NCI-H1417 treated with DMSO at 0.1 percent for 48 hours (cell line): ENCODE data around the gene GNAL.

Experiments used
- DNase-seq: peaks from one replicate; lab custom pipeline; 2025; lab: John Stamatoyannopoulos, UW

The GNAL gene

DNA sequence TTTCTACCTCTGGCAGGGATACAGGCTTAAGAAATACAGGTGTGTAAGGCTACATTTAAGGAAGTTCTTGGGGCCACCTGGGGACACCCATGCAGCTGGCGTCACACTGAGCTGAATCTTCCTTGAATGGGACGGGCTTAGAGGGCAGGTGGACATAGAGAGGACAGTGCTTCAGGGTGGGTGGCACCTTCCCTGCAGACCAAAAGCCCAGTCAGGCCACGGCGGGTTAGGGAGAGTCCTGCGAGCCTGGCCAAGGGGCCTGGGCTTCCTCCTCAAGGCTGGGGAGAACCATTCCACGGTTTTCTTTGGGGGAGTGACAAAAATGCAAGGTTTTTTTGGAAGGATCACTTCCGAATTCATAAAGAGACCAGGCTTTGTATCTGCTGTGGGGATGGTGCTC is 73.4 kb downstream of the GNAL start:
- no peak for DNase-seq

DNA sequence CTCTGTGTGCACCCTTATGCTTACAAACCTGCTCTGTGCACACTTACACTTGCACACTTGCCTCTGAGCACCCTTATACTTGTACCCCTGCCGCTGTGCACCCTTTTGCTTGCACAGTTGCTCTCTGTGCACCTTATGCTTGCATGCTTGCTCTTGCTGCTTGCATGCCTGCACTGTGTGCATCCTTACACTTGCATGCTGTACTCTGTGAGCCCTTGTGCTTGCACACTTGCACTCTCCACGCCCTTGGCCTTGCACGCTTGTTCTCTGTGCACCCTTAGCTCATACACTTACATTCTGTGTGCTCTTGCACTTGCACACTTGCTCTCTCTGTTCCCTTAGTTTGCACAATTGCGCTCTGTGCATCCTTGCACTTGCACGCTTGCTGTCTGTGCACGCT is 78.3 kb downstream of the GNAL start:
- no peak for DNase-seq

DNA sequence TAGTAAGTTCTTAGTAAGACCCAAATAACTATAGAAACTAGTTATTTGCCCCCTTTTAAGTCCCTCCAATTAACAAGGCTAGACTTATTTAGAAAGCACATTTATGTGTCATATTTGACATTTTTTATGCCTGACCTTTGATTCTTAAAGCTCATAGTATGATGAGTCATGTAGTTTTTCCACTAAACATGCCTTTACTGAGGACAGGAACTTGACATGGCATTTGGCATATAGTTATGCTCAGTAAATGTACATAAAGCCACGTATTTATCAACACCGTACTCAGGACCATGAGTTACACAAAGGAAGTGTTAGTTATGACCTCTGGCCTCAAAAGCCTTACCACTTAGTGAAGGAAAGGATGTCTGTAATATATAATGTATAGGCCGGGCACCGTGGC is 78.9 kb downstream of the GNAL start:
- DNase-seq, result no peak

DNA sequence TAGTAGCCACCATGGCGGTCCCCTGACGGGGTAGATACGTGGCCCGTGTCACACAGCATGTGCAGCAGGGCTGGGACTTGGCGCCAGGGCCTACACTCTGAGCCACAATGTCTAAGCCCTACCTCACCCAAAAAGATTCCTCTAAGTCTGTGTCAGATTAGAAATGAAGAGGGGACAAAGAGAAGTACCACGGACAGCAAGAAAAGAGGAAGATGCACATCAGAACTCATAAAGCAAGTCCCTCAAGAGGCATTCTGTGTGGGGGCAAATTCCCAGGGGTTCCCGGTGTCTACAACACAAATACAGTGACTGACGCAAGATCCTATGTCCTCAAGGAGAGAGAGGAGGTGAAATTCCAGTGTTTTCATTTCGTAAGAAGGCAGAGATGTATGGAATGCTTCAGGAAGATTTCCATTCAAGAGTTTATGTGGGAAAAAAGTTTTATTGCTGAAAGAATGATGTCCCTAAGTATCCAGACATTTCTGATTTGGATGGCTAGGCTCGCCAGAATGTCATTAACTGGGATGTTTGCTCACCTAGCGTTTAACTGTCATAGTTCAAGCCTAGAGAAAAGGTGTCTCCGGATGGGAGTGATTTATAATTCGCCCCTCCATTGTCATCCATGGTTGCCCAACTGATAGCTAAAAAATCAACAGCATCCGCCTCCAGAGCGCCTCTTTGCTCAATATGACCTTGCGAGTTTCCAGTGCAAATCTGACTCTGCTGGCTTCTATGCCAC is 86.5 kb downstream of the GNAL start:
- no peak for DNase-seq

DNA sequence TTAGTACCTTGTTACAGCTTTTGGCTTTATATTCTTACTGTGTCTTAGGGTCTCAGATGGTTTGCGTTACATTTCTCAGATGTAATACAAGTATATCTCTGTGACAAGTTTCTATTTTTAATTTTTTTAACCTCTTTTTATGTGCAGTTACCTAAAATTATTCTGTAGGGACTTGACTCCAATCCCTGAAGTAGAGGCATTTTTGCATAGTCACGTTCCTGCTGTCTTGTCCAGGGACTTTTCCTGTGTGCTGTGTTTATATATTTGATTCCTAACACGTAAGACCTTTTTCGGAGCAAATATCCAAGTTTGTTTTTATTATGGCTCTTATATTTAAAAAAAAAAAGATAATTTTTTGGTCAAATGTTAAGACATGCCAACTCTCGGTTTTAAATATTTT is 91.0 kb downstream of the GNAL start:
- no peak for DNase-seq

DNA sequence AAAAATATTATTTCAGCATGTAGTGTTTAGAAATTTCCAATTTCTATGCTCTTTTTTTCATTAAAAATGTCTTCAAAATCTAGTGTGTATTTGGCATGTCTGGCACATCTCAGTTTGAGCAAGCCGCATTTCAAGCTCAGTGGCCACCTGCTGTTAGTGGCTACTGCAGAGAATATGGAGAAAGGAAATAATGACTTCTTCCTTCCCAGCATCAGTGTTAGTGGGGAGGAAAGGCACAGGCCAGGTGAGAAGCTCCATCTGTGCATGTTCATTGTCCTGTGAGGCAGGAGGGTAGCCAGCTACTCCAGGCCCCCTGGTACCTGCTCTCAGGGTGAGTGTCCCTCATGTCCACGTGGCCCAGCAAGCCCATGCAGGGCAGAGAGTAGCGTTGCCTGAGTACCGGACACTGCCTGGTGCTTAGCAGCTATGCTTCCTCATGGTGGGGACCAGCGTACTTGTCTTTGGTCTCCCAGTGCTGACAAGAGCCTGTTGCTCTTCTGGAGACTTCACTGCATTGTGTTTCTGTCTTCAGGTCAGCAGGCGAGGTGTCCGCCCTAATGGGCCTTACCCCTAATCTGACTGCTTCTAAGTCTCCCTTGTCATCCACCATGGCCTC is 94.8 kb downstream of the GNAL start:
- DNase-seq, result no peak

DNA sequence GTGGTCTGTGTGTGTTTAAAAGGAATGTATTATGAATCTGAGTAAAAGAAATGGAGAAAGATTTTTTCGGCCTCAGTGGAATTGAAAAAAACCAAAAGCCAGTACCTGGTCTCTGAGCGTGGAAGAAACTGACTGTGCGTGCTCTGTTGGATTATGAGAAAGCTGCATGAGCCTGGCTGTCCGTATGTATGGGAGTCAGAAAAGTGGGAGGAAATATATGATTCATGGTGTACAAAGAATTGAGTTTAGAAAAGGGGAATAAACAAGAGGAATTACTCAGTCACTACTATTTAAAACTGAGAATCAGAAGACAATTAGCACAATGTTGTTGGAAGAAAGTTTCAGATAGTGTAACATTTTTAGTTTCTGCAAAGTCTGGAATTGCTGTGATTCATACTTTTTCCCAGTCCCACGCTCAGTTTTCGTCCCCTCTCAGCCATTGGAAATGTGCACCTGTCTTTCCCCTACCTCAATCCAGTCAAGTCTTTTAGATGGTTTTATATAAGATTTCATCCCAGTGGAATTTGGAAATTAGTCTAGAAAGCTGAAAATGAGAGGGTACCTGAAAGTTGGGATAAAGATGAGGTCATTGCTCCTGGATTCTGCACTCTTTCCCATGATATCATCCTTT is 95.7 kb downstream of the GNAL start:
- no peak for DNase-seq

DNA sequence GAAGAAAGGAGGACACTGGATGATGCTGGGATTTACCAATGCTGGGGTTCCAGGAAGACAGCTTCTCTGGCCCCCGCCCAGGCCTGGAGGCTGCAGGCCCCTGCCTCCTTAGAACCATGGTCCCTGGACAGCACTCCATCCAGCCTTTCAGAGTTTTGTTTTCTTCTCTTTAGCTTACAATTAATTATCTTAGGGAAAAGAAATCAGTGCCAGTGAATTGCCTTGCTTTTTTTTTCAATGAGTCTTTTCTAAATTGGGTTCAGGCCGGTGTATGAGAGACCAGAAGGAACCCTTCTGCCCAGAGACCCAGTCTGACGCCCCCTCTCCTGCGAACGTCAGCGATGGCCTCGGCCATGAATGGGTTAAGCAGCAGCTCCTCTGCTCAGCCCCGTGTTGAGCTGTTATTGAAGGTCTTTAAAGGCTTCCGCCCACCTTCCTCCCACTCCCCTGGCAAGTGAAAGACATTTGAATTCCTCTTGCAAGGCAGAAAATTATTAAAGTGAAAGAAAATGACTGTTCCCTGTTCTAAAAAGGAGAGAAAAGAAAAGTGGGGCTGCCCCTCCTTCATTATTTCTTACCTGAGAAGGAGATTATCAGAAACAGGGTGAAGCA is 96.5 kb downstream of the GNAL start:
- DNase-seq, result no peak

DNA sequence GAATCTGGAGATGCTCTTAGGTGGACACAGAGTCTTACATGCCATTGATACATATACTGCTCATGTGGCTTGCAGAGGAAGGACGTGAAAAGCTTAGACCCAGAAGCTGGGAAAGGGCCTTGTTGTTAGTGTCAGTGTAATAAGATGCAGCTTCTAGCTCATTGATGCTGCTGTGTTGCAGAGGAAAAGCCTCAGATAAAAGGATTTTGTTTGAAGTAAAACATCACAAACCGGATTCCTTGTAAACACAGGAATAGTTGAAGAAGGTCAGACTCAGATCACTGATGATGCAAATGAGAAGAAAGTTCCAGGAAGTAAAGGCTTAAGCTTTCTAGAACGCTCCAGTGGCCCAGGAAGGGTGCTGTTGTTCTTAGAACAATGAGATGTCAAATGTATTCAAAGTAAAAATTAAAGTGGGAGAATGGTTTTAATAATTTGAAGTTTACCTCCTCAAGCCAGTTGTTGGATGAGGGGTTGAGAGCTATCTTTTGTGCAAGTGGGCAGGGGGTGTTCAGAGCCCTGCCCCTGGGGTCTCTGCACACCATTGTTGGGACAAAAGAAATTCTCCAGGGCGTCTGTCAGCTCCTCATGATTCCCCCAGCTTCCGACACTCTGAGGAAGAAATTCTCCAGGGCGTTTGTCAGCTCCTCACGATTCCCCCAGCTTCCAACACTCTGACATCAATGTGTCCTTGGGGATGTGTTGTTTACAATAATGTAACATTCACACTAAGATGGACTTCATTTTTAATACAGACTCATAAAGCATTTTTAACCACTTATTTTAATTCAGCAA is 100.8 kb downstream of the GNAL start:
- DNase-seq, result no peak

DNA sequence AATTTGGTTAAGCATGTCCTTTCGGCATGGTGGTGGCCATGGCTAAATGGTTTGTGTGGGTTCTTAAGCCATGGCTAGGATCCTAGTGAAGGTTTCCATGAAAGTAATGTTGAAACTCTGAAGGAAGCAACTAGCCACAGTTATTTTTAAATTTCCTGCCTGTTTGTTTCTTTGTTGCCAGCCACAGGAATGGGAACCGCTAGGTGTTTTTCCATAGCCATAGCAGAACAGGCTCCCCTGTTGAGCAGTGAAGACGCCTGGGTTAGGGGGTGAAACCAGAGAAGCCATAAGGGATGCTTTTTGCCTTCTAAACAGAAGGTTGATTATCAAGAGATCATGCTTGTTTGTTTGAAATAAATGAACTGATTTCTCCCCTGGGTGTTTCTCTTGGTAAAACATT is 102.1 kb downstream of the GNAL start:
- no peak for DNase-seq

DNA sequence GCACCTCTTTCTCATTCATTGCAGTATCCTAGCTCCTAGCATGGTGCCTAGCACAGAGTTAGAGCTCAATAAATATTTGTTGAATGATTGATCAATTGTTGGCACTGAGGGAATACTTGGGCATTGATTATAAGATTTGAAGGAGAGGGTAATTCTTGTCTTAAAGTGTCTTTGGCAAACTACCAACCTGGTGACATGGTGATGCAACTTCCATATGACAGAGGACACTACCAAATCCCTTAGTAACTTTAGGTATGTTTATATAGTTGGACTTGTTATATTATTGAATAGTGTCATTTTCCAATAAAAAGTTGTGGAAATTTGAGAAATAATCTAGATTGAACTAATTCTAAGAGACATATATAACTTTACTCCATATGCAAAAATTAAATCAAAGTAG is 103.6 kb downstream of the GNAL start:
- DNase-seq, result no peak

DNA sequence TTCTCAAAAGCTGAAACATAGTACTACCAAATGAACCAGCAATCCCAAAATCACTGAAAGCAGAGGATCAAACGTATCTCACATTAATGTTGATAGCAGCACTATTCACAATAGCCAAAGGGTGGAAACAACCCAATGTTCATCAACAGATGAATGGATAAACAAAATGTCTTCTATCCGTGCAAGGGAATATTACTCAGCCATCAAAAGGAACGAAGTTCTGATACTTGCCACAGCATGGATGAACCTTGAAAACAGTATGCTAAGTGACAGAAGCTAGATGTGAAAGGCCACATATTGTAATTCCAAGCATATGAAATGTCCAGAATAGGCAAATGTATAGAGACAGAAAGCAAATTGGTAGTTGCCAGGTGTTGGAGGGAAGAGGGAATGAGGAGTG is 105.1 kb downstream of the GNAL start:
- DNase-seq, result no peak

DNA sequence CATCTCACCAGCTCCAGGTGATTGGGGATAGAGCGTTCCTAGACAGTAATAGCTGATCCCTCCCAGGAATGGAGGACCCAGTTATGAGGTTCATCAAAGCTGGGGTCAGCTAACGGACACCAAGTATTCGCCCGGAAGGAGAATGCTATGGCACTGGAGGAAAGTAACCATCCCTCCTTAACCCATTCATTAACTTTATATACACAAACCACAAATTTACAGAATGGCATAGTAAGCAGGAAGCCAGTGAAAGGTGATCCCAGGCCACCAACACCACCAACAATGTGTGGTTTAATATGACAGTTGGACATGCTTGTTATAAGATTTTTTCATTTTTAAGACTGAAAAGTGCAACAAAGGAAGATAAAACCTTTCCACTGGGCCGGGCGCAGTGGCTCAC is 106.9 kb downstream of the GNAL start:
- DNase-seq, result no peak

DNA sequence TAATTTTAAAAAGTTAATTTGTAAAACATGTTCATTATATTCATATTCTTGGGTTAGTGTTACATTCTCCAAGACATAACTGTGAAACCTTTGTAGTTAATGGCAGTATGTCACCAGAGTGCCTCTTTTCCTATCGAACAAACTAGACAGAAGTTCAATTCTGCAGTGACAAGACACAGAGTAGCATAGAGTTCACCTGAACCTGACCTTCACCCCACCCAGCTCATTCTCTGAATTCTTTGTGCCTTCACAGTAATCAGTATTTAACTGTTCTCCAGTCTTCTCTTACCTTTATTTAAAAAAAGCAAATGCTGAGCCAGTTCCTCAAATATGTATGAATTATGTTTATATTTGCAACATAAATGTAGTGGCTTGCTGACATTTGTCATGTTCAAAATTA is 109.2 kb downstream of the GNAL start:
- no peak for DNase-seq

DNA sequence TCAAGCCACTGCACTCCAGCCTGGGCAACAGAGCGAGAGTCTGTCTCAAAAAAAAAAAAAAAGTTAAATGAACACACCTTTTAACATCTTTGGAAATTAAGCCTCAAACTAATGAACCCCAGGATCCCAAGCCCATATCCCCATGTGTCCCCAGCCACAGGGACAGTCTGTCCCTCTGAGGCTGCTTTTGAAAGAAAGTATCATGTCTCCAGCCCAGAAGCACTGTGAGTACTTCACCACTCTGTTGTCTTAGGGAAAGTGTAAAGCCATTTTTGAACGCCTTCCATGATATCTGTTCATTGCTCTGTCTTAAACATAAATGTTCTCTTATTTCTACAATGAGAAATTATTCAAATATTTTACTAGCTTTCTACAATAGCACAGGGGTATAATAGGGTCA is 110.0 kb downstream of the GNAL start:
- no peak for DNase-seq

DNA sequence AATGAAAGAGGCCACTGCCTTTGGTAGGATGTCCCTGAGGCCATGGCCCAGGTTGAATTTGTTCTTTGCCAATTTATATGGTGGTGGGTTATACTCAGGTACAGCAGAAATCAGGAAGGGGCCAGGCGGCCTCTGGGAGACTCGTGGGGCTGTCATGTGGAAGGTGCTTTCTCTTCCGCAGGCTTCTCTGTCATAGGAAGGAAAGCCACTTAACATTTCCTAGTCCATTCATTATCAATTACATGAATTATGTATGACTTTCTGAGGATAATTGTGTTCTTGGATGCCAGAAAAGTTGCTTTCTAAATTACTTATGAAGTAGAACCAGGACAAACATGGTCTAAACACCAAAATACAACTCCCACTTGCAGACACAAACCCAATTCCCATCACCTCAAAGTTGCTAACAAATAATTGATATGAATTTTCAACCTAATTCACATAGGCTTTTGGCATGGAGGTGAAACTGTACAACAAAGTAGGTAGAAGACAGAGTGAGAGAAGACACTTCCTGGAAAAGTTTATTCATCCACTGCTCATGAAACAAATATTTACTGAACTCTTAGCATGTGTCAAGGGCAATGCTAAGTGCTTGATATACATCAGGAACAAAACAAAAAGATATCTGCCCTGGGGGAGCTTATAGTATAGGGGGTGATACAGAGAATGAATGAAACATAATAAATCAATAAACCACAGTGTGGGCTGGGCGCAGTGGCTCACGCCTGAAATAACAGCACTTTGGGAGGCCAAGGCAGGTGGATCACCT is 111.7 kb downstream of the GNAL start:
- DNase-seq, result no peak

DNA sequence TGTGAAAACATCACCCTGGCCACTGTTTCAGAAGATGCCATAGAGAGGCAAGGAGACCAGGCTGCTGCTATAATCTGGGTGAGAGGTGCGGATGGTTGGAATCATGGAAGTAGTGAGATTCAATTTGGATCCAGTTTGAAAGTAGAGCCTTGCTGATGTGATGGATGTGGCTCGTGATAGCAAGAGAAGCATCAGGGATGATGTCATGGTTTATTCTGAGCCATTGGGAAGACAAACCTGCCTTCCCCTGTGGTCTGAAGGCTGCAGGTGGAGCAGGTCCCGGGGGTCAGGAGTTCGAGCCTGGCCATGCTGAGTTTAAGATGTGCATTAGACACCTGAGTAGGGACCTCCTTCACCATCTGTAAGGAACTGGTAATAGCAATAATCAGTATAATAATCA is 112.5 kb downstream of the GNAL start:
- DNase-seq, result no peak

DNA sequence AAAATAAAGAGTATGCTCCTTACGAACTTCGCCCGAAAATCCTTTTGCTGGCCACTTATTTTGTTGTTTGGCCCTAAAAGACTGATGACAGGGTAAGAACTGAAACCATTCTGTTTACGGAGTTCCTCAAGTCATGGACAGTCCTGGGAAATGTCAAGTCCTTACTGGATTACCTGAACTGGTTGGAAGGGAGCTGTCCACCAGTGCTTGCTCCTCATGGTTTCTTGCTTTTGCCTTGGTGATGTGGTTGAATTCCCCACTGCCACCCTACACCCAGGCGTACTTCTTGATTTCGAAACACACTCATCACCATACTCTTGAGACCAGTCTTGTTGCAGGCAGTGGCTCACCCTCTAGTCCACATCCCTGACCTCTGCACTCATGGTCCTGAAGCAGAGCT is 113.1 kb downstream of the GNAL start:
- DNase-seq, result no peak

DNA sequence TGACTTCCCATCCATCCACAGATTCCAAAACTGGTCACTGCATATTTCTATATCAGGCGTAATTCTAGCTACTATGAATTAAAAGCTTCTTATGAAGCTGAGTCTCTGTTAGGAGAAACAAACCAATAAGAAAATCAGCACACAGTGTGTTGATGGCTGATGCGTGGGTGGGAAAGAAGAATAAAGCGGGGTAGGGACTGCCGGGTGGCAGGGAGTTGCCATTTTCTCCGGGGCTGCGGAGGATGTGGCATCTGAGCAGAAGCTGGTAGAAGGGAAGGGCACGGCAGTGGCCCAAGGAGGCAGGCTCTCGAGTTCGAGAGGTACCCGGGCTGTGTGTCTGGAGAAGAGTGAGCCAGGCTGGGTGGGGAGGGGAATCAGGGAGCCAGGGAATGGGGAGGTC is 113.5 kb downstream of the GNAL start:
- no peak for DNase-seq

DNA sequence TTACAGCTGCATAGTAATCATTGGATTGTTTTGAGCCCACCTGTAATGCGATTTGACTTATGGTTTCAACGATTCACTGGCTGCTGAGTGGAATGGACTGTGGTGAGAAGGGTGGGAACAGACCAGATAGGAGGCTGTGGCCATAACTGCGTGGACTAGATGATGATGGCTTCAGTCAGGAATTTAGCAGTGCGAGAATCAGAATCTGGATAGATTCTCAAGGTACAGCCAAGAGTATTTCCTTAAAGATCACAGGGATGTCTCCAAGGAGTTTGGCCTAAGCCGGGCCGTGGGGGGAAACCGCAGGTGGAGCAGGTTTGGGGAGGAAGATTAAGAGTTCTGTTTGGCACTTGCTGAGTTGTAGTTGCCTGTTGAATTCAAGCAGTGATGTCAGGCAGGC is 118.2 kb downstream of the GNAL start:
- no peak for DNase-seq

DNA sequence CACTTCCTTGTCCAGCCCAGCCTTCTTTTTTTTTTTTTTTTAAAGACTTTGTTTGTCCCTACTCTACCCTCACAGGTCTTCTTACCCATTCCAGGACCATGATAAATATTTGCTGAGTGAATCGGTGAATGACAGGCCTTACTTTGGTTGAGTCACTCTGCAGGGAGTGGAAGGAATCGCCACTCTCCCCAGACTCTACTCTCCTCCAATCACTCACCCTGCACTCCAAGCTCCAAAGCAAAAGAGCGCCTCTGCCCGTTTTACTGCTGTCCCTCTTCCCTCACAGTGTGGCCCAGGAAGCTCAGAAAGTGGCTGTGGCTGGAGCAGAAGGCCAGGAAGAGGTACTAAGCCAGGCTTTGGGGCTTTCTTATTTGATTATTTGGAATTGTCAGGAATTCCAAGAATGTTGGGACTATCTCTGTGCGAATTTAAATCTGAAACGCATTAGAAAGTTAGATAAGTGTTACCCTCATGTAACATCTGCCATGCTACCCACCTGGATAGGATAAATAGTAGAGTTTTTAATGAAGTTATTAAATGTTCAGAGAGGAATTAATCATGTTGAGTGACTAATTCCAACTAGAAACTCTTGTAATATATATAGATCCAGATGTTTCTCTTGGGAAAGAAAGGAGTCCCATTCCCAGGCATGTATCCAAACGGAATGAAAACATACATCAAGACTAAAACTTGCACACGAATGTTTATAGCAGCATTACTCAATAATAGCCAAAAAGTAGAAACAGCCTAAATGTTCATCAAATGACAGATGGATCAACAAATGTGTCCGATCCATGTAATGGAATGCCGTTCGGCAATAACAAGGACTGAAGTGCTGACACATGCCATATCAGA is 119.2 kb downstream of the GNAL start:
- DNase-seq, result no peak
